GM04504 (cell line): ENCODE results near the gene TMA7B.

Experiments
- DNase-seq: peaks from one replicate; pipeline ENCODE4 v3.0.0-alpha.2; 2012; ENCODE audit warnings: low read depth

The TMA7B gene

GRCh38 chr22:40002935-40003715, 42.9 kb downstream of the TMA7B start:
- DNase-seq: no peak

- no peak for DNase-seq
These were observed 44.6 kb downstream of the TMA7B start for GRCh38 chr22:40004836-40005235.

- no peak for DNase-seq
These were observed 46.4 kb downstream of the TMA7B start for GRCh38 chr22:40006641-40007040.

- no peak for DNase-seq
These were observed 47.9 kb downstream of the TMA7B start for GRCh38 chr22:40007853-40008710.

- no peak for DNase-seq
These were observed 48.6 kb downstream of the TMA7B start for GRCh38 chr22:40008726-40009291.

GRCh38 chr22:40009292-40009774, 49.1 kb downstream of the TMA7B start:
- DNase-seq: no peak

GRCh38 chr22:40009951-40010671, 49.9 kb downstream of the TMA7B start:
- DNase-seq: no peak

GRCh38 chr22:40010746-40011145, 50.5 kb downstream of the TMA7B start:
- no peak for DNase-seq
